NOMO-1 (cell line): Measurements from ENCODE around the gene MDK.

Experiments
- DNase-seq, 2 experiments: peaks; one replicate each; lab custom pipeline; 2025; ENCODE audit not compliant: unreplicated experiment in 2 of 2; lab: John Stamatoyannopoulos, UW

Gene MDK

GRCh38 chr11:46393231-46393616 is 11.8 kb downstream of the MDK start:
- no peak for DNase-seq

DNA sequence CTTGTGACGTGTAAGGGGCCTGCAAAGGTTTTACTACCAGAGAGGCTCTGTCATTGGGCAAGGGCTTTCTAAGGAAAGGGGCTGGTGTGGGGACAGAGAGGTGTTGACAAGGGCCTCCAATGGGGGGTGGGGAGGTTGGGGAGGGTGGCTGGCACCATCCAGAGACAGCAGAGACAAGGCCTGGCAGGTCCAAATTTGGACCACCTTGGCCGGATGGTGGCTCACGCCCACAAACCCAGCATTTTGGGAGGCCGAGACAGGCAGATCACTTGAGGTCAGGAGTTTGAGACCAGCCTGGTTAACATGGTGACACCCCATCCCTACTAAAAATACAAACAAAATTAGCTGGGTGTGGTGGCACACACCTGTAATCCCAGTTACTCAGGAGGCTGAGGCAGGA is 12.3 kb downstream of the MDK start:
- no peak for DNase-seq

GRCh38 chr11:46397526-46397925 is 16.1 kb downstream of the MDK start:
- no peak for DNase-seq

DNA sequence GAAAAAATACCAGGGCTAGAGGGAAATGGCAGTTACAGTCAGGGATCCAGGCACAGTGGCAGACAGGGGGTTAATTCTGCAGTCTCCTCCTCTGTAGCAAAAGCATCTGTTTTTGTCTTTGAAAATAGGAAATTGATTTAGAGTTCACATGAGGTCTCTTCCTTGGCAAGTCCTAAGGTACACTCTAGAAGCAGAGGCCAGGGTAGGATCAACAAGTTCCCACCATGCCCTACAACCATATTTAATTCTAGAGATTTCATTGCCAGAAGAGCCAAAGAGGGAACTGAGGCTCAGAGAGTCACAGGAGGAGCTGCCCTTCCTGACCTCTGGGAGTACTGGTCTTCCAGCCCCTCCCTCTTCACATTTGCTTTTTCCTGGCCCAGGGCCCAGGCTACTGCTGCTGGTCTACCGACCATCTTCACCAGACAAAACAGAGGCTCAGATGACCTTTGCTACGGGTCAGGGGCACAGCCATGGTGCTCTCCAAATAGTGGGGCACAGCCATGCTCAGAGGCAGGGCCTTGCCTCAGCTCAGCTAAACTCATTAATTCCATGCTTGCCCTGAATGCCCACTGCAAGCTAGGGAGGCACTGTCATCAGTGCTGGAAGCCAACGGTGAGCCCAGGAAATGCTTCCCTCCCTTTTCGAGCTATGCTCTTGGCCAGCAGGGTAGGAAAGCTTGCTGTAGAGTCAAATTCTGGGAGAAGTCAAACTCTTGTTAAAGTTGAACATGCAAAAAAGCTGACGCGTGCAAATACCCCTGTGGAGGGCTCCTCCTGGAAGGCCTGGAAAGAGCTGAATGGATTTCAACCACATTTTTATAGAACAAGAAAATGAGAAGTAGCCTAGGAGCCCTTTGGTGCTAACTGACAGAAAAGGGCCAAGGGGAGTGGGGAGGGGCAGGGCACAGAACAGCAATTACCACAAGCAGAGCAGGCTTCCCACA is 21.8 kb downstream of the MDK start:
- DNase-seq, result no peak

DNA sequence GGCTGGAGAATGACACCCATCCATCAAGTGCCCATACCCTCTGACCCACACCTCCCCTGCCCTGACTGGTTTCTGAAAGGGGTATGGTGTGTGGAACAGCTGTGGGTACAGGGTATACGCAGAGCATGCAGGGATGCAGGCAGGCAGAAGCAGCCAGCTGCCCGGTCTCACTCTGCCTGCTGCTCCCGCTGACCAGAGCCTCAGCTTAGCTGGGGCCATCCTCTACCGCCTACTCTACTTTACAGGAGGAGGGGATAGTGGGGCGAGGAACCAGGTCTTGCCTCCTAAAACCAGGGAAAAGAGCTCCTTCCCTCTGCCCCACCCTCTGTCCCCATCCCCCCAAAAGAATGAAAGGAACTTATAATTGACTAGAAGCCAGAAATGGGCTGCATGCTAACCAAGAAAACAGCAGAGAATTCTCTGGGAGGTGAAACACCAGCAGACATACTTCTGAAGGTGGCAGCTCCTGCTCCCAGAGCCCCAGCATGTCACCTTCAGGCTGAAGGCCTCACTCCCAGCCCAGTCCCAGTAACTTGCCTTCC is 23.1 kb downstream of the MDK start:
- DNase-seq, result no peak

- DNase-seq, result no peak
Measured at GRCh38 chr11:46407635-46408034, 26.2 kb downstream of the MDK start.

GRCh38 chr11:46408407-46408986 is 27.0 kb downstream of the MDK start:
- DNase-seq, result no peak

- DNase-seq, result no peak
Measured at GRCh38 chr11:46410021-46410420, 28.6 kb downstream of the MDK start.

DNA sequence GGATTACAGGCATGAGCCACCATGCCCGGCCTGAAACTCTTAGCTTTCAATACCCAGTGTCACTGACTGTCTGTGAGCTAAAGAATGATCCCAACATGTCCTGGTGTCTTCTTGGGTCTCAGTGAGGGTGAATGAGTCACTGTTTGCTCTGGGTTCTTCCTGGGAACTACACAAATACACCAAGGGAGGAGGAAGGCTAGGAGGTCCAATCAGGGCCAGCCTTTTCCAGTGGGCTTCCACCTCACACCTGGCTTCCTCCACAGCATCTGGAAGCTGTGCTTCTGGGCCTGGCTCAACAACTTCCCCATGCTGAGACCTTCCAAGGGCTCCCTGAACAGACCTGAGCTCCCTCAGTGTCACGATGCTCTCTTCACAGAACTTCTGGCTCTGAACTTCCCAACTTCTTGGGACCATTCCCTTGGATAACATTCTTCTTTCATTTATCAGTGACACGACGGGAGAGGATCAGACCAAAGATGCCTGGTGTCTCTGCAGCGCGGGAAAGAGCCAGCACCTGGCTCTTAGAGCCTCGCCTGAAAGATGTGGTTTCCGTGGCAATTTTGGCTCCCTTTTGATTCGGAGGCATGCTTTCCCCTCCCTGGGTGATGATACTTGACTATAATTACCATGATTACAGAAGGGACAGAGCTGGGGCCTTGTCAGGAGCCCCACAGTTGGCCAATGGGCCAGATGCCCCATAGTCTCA is 32.4 kb downstream of the MDK start:
- no peak for DNase-seq

DNA sequence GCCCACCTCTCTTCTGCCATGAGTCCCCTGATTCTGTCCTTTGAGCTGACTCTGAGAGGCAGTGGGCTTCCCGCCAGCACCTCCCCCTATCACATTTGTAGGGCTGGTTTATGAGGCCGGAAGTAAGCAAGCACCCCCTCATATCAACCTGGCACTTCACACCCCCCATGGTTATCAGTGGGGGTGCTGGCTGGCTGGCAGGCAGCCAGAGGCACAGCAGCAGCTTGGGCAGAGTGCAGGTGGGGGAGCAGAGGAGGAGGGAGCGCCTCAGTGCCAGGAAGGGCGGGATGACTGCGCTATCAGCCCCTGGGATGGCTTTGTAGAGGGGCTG is 33.0 kb downstream of the MDK start:
- DNase-seq, result no peak

- DNase-seq, result no peak
Measured at GRCh38 chr11:46414879-46415278, 33.4 kb downstream of the MDK start.

- DNase-seq, result no peak
Measured at GRCh38 chr11:46417711-46418110, 36.2 kb downstream of the MDK start.

- no peak for DNase-seq
Measured at GRCh38 chr11:46418751-46419150, 37.3 kb downstream of the MDK start.

- no peak for DNase-seq
Measured at GRCh38 chr11:46420513-46420912, 39.0 kb downstream of the MDK start.

GRCh38 chr11:46421257-46421880 is 39.9 kb downstream of the MDK start:
- DNase-seq, result no peak

GRCh38 chr11:46422588-46422987 is 41.1 kb downstream of the MDK start:
- DNase-seq, result no peak

DNA sequence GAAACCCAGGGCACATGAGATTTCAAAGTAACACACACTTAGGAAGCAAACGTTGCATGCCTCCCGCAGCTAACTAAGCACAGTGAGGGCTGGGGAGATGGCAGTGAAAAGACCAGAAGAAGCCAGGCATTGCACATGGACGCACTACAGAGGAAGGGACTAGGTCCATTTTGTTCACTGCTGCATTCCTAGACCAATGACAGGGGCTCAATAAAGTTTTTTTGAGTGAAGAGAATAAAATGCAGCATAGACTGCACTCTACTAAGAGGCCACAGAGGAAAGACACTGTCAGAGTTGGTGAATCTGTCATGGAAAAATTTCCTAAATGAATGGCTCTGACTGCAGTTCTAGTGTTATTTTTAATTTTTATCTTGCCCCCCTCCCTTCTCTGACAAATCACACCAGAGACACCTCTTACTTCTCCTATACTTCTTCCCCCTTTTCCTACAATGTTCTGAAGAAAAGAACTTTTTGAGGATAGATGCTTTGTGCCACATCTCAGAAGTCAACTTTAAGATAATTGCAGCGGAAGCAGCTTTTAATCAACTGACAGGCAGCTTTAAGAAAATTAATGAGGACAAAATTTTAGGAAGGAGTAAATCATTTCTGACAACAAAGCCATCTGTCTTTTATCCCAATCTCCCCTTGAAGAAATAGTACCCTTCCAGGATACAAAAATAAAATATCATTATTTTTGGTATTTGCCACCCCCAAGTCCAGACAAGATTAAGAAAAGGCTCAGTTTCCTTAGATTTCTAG is 44.9 kb downstream of the MDK start:
- DNase-seq, result no peak

GRCh38 chr11:46427364-46427763 is 45.9 kb downstream of the MDK start:
- DNase-seq, result no peak

GRCh38 chr11:46429717-46430116 is 48.2 kb downstream of the MDK start:
- no peak for DNase-seq

DNA sequence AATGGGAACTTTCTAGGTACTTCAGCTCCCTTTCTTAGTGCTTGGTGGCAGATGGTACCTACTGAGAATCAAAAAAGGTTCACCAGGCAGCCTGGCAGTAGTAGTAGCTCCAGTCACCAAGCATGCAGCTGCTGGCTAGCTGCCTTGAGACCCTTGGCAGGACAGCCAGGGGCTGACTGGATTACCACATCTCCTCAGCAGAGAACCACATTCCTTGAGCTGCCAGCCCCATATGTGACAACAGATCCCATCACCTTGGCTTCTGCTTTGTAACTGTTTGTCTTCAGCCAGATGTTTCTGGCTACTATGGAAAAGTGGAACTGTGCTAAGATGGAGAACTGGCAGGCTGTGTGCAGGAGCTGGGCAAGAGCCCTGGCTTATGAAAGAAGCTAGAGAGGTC is 49.7 kb downstream of the MDK start:
- no peak for DNase-seq
